HG03342 (cell line): ENCODE results near the gene RAB3A.
A peak's percentile ranks its signal among the peaks of the same experiment; 100 is the strongest.
"Not testable (repeated sequence)": the region's sequence is repeated elsewhere in the genome, so short reads cannot be mapped to it uniquely, and the experiment has no call there.

Source experiments
- ATAC-seq: cut with Tn5 transposase; IDR thresholded peaks from one replicate; pipeline ENCODE4 v1.9.1; 2021; ENCODE audit warnings: mild to moderate bottlenecking, moderate library complexity; ENCODE audit not compliant: unreplicated experiment

The RAB3A gene

GRCh38 chr19:18171605-18172327 is 32.1 kb downstream of the RAB3A start:
- ATAC-seq, result no peak

- no peak for ATAC-seq
These were observed 33.1 kb downstream of the RAB3A start for GRCh38 chr19:18170714-18171255.

DNA sequence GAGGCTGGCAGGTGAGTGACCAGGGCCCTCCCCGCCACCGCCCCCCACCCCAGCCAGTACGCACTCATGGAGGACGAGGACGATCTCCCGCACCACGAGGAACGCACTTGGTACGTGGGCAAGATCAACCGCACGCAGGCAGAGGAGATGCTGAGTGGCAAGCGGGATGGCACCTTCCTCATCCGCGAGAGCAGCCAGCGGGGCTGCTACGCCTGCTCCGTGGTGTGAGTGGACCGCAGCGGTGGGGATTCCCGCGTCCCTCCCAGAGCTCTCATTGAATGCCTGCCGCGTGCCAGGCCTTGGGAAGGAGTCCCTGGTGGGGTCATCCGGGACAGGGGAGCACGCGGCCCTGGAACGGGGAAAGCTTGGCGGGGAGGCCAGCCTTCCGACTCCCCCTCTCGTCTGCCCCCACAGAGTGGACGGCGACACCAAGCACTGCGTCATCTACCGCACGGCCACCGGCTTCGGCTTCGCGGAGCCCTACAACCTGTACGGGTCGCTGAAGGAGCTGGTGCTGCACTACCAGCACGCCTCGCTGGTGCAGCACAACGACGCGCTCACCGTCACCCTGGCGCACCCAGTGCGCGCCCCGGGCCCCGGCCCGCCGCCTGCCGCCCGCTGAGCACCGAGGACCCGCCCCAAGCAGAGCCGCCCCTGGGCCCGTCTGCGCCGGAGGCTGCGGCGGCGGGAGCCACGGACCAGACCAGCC is 35.0 kb downstream of the RAB3A start:
- ATAC-seq, result no peak

- ATAC-seq, result no peak
These were observed 35.7 kb downstream of the RAB3A start for GRCh38 chr19:18167975-18168645.

GRCh38 chr19:18167011-18167410 is 36.8 kb downstream of the RAB3A start:
- ATAC-seq, result no peak

- ATAC-seq, result no peak
These were observed 37.9 kb downstream of the RAB3A start for GRCh38 chr19:18165794-18166544.

- no peak for ATAC-seq
These were observed 39.8 kb downstream of the RAB3A start for GRCh38 chr19:18164072-18164471.

- no peak for ATAC-seq
These were observed 42.2 kb downstream of the RAB3A start for GRCh38 chr19:18161636-18162002.

GRCh38 chr19:18160971-18161635 is 42.7 kb downstream of the RAB3A start:
- ATAC-seq, result peak; percentile 59

DNA sequence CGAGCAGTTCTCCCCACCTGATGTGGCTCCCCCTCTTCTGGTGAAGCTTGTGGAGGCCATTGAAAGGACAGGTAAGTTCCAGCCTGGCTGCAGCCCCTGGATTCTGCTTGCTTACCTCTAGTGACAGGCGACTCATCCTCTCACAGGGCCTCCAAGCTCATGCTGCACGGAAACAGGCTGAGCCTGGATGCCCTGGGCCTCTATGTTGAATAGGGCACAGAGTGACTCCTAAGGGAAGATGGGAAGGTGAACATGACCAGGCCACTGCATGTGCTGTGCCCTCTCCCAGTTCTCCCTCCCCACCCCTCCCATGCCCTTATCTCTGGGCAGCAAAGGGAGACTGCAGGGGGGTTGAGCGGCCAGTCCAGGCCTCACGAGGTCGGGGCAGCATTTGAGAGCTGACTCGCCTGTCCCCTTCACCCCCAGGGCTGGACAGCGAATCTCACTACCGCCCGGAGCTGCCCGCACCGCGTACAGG is 43.3 kb downstream of the RAB3A start:
- ATAC-seq, result no peak

DNA sequence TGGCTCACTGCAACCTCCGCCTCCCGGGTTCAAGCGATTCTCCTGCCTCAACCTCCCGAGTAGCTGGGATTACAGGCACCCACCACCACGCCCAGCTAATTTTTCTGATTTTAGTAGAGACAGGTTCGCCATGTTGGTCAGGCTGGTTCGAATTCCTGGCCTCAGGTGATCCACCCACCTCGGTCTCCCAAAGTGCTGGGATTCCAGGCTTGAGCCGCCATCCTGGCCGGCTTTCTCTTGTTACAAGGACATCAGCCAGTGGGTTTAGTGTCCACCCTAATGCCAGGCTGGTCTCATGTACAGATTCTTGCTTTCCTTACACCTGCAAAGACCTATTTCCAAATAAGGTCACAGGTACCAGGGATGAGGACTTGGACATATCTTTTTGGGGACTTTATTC is 44.0 kb downstream of the RAB3A start:
- ATAC-seq, result no peak

DNA sequence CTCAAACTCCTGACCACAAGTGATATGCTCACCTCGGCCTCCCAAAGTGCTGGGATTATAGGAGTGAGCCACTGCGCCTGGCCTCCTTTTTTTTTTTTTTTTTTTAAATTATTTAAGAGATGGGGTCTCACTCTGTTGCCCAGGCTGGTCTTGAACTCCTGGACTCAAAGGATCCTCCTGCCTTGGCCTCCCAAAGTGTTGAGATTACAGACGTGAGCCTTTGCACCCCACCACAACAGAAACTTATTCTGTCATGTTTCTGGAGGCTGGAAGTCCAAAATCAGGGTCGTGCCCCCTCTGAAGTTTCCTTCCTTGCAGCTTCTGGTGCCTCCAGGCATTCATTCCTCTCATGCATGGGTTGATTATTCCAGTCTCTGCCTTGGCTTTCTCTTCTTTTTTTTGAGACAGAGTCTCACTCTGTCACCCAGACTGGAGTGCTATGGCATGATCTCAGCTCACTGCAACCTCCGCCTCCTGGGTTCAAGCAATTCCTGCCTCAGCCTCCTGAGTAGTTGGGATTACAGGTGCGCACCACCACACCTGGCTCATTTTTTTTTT is 44.7 kb downstream of the RAB3A start:
- ATAC-seq, result not testable (repeated sequence)

- no peak for ATAC-seq
These were observed 45.4 kb downstream of the RAB3A start for GRCh38 chr19:18158467-18158866.

- ATAC-seq, result no peak
These were observed 46.3 kb downstream of the RAB3A start for GRCh38 chr19:18157465-18158063.

GRCh38 chr19:18156841-18157464 is 46.9 kb downstream of the RAB3A start:
- no peak for ATAC-seq

GRCh38 chr19:18156268-18156667 is 47.6 kb downstream of the RAB3A start:
- no peak for ATAC-seq

DNA sequence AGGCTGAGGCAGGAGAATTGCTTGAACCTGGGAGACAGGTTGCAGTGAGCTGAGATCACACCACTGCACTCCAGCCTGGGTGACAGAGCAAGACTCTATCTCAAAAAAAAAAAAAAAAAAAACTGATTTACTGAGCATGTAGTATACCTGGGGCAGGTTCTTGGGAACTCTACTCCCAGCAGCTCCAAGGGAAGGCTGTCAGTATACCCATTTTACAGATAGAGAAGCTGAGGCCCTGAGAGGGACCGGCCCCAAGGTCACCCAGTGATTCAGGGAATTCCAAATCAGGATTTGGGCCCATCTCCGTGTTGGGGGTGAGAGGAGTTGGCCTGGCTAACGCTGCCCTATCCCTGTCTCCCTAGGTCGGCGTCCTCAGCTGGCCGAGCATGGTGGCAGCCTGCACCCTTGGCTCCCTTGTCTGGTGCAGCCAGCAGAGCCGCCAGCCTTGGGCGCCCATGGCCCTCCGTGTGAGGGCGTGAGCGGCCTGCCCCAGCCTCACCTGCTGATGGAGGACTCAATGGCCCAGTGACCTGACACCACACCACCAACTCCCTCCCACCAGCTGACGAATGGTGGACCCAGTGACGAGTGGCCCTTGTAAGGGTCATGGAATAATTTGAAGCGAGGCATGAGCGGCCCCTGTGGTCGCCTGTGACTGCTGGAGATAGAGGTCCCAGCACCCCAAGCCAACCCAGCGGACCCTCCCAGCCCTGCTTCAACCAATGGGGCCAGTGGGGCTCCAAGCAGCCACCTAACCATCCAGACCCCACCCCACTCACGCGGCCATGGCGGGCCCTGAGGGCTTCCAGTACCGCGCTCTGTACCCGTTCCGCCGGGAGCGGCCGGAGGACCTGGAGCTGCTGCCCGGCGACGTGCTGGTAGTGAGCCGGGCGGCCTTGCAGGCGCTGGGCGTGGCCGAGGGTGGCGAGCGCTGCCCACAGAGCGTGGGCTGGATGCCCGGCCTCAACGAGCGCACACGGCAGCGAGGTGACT is 48.5 kb downstream of the RAB3A start:
- no peak for ATAC-seq

DNA sequence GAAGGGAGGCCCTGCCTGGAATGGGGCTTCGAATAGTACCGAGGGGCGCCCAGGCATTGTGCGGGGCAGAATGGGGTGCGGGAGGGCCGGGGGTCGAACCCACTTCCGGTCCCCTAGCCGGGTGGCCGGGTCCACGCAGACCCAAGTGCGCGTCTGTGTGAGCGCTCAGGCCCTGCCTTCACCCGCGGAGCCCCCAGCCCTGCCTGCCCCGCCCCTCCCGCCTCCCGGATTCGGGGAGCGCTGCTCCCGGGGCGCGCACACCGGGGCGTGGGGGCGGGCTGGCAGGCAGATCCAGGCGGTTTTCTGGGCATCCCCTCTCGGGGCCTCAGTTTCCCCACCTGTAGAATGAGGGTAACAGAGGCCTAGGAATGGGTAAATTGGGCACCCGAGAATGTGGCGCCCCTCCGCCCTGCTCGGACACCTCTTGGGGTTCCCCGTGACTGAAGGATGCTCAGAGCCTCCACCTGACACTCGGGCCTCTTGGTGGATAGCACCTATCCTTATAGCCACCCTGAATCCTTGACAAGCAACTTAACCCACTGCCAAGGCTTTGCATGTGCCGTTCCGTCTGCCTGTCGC is 50.2 kb downstream of the RAB3A start:
- no peak for ATAC-seq
